HG02642 (cell line): ENCODE data around the gene KRTAP19-1.
"Not testable (repeated sequence)": the region's sequence is repeated elsewhere in the genome, so short reads cannot be mapped to it uniquely, and the experiment has no call there.

Experiments
- ATAC-seq: cut with Tn5 transposase; IDR thresholded peaks from one replicate; pipeline ENCODE4 v1.9.1; 2021; ENCODE audit warnings: mild to moderate bottlenecking; ENCODE audit not compliant: unreplicated experiment, poor library complexity

The KRTAP19-1 gene

DNA sequence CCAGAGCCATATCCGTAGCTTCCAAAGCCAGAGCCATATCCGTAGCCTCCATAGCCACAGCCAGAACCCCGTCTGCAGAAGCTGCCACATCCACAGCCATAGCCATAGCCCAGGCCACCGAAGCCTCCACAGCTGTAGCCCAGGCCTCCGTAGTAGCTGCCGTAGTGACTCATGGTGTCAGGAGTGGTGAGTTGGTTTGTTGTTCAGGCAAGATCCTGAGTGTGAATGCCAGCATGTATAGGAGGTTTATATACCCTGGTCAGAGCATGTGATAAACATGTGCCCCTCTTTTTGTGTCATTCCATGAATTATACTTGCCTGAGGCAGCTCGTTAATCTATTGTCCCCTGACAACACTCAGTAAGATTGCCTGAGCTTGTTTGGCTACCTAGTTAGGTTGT lies at the start of gene KRTAP19-1:
KRTAP19-1 (minus strand) TSS at position 223 of the 400 bp plus-strand sequence; CDS start at position 173, 50 bp downstream.
- ATAC-seq = no peak

DNA sequence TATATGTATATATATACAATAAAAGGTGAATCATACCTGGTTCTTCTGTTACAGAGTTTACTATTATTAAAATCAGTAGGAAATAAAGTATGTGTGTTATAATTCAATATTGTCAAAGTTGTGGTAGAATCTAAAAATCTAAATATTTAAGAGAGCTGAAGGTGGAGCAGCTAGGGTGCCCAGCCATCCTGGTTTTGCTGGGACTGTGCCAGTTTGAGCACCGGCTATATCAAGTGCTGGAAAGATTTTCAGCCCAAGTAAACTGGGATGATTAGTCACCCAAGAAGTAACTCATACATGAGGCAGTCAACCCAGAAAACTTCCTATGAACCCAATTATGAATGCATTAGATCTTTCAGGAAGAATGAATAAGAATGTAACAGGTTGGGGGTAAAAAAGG lies 38.7 kb upstream of the KRTAP19-1 start:
- no peak for ATAC-seq

DNA sequence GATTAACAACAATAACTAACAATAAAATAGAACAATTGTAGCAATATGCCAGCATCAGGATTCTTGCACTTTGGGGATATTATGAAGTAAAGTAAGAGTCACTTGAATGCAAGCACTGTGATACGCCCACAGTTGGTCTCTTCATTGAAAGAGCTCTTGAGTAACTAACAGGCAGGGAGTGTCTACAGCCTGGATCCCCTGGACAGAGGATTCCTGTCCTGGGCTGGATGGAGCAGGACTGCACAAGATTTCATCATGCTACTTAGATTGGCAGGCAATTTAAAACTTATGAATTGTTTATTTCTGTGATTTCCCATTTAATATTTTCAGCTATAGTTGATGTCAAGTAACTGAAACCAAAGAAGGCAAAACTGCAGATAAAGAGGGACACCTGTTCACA lies 35.5 kb upstream of the KRTAP19-1 start:
- no peak for ATAC-seq

DNA sequence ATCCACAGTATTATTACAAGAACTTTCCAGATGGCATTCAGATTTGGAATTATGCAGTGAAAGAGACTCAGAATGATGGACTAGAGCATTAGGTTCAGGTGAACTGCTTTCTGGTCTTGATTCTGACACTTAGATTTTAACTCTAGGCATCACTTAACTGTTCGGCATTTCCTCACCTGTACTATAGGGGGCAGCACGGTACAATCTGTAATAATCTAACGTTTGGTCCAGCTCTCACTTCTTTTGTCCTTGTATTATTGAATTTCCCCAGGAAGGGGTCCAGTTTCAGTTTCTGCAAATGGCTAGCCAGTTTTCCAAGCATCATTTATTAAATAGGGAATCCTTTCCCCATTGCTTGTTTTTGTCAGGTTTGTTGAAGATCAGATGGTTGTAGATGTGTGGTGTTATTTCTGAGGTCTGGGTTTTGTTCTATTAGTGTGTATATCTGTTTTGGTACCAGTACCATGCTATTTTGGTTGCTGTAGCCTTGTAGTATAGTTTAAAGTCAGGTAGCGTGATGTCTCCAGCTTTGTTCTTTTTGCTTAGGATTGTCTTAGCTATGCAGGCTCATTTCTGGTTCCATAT lies 25.5 kb upstream of the KRTAP19-1 start:
- not testable (repeated sequence) for ATAC-seq

DNA sequence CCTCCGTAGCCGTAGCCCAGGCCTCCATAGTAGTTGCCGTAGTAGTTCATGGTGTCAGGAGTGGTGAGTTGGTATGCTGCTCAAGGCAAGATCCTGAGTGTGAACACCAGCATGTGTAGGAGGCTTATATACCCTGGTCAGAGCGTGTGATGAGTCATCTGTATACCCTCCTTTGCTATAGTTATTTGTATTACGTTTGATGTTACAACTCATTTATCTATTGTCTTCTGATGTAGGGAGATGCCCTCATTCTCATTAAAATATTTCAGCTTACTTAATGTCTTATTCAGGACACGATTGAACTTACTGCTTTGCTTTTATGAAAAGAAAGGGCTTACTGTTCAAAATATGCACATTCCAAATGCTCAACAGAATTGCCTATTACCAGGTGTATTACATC lies 21.9 kb upstream of the KRTAP19-1 start, which contains the start of gene KRTAP19-5:
KRTAP19-5 (minus strand) TSS at position 101 of the 400 bp plus-strand sequence; CDS start at position 50, 51 bp downstream.
- no peak for ATAC-seq

DNA sequence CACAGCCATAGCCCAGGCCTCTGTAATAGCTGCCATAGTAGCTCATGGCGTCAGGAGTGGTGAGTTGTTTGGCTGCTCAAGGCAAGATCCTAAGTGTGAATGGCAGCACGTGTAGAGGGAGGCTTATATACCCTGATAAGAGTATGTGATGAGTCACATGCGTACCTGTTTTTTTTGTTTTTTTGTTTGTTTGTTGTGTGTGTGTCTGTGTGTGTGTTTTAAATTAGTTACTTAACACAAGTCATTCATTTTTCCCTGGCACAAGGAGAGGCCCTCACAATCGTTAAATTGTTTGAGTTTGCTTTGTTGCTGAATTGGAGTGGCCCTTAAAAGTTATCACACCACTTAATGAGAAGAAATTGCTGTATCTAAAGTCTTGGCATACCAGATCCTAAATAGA lies 16.9 kb upstream of the KRTAP19-1 start, which contains the start of gene KRTAP19-4:
KRTAP19-4 (minus strand) TSS at position 101 of the 400 bp plus-strand sequence; CDS start at position 46, 55 bp downstream.
- ATAC-seq = no peak

DNA sequence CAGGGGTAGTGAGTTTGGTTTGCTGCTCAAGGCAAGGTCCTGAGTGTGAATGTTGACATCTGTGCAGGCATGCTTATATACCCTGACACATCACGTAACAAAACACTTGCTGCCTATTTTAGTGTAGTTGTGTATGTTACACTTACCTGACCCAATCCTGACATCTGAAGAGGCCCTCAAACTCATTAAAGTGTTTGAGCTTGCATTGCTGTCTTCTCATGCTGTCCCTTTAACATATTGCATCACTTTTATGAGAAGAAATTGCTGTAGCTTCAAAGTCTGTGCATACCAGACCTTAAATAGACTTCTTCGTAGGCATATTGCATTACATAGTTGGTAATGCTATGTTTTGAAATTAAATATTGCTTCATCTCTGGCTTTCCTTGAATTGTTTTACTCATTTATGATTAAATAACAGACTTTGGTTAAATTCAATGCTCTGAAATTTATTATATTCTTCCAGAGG lies 11.8 kb upstream of the KRTAP19-1 start, which contains the start of gene KRTAP19-3:
KRTAP19-3 (minus strand) TSS at position 51 of the 466 bp plus-strand sequence. CDS start 56 bp downstream, outside the sequence.
- no peak for ATAC-seq

DNA sequence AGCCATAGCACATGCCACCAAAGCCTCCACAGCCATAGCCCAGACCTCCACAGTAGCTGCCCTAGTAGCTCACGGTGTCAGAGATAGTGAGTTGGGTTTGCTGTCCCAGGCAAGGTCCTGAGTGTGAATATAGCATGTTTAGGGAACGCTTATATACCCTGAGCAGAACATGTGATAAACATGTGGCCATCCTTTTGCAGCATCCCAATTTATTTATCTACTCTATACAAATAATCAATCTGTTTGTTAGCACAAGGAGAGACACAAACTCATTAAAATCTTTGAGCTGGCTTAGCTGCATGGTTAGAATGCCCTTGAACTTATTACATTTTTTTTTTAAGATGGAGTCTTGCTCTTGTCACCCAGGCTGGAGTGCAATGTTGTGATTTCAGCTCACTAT lies 7.2 kb upstream of the KRTAP19-1 start, which contains the start of gene KRTAP19-2:
KRTAP19-2 (minus strand) TSS at position 101 of the 400 bp plus-strand sequence; CDS start at position 13, 88 bp downstream.
- ATAC-seq = no peak

DNA sequence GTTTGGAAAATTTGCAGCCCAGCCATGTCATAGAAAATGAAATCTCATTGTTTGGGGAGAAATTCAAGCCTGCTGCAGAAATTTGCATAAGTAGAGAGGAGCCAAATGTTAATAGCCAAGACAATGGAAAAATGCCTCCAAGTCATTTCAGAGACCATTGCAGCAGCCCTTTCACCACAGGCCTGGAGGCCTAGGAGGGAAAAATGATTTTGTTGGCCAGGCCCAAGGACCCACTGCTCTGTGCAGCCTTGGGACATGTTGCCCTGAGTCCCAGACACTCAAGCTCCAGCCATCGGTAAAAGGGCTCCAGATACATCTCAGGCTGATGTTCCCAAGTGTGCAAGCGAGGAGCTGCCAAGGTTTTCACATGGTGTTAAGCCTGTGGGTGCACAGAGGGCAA lies 6.0 kb upstream of the KRTAP19-1 start:
- ATAC-seq = no peak

DNA sequence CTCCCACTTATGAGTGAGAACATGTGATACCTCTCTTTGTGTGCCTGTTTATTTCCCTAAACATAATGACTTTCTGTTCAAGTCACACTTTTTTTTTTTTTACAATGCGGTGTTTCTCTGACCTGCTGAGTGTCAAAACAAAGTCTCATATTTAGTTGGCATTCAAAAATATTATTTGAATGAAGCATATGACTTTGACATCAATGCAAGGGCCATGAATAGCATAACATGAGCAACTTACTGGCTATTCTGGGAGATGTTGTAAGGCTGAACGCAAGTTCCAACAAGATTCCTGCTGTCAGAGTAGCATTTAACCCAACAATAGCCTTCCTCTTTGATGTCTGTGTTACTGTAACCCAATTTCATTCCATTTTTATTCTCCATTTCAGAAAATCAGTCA lies 2.0 kb upstream of the KRTAP19-1 start:
- ATAC-seq = no peak

DNA sequence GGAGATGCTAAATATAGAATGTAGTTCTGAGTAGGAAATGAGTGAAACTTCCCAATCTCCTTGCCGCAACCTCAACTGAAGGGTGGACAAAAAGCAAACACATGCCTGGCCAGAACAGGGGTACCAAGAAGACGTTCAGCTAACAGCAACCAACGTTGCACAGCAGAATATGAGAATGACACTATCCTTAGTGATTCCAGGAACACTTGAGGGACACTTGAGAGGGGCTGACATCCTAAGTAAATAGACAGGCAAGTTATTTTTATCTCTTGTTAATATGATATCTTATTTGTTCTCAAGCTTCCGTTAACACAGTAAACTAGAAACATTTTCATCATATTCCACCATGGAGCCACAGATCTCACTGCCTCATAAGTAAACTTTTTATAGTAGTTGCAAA lies 908 bp downstream of the KRTAP19-1 start:
- no peak for ATAC-seq

DNA sequence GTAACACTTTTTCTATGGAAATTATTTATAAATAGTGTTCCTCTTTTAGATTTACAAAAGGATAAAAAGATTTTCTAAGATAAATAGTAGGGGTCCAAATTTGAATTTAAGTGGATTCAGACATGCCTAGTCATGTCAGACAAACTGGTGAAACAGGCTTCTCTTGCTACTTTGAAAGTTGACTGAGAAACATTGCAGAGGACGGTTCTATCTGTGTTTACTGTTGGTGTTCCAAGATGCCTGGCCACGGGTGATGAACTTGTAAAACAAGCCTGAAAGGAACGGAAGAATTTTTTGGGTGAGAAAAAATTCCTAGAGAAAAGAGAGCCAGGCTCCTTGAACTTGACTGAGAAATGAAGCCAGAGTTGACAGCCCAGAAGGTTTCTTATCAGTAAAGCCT lies 2.2 kb downstream of the KRTAP19-1 start:
- ATAC-seq = no peak

DNA sequence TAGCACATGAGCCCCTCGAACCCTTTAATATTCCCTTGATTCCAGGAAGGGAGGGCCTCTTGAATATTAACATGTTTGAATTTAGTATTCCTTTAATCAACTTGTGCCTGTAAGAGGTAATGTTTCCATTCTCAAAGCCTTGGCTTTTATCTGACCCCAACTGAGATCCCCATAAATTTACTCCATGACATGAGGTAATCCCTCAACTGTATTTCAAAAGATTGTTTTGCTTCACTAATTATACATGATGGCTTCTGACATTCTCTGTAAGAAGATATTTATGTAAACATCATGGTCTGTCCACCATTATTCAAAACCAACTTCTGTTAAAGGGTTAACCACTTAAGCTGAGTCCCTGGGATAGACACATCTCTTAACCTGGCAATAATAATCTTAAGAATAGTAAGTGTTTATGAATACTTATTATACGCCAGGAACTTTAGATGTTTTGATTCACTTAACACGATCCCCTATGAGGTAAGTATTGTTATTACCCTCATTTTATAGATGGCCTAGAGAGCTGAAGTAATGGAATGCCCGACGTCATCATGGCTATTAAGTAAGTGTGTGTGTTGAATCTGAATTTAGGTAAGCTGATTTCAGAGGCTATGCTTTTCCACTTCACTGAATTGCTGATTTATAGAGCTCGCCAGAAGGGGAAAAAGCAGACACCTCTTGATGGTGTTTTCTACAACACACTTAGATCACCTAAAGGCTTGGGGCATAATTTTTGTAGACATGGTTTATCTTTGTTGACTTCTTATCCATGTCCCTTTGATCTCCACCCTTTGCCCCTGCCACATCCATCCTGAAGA lies 11.1 kb downstream of the KRTAP19-1 start:
- no peak for ATAC-seq

DNA sequence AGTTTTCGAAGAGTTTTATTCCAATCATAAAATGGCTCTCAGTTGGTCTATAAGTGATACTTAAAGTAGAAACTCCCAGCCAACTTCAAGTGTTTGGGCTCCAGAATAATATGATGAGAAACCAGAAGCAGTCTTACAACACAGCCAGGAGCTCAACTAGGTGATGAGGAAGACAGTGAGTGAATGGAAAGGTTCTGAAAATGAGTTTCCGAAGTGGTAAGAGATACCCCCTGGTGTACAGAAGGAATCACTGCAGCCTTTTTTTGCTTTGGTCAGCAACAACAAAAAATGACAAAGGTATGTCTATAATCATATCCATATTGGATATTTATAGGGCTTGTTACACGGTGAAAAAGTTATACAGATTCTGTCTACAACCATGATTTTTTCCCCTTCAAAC lies 16.5 kb downstream of the KRTAP19-1 start:
- ATAC-seq = no peak

DNA sequence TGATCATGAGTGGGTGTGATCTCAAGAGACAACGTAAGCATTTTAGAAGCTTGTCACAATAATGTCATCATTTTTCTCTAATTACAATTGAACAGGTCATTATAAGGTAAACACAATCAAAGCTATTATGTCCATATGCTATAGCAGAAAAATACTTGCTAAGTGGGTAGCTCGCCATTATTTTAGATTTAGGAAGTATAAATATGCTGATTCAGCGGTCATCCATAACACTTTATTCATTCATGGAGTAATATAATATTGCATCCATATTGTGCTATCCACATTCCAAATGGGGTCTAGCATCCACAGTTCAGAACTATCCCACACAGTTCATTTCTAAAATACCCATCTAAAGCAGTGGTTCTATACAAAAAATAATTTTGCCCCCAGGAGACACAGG lies 31.7 kb downstream of the KRTAP19-1 start:
- ATAC-seq = no peak

DNA sequence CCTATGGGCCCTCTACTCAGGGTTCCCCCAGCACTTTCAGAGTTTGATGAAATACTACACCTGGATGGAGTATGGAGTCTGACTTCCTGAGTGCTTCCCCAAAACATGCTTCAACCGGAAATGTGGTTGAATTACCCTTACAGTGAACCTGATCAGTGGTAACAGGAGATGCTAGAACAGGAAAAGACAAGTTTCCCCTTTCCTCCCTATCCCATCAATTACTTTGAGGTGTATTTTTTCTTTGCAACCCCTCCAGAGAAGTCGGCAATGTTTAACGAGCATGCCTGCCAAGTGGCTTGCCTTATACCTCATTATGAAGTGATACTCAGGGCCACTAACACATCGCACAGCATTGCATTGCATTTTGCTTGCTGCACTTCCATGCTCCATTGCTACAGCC lies 33.1 kb downstream of the KRTAP19-1 start:
- no peak for ATAC-seq

DNA sequence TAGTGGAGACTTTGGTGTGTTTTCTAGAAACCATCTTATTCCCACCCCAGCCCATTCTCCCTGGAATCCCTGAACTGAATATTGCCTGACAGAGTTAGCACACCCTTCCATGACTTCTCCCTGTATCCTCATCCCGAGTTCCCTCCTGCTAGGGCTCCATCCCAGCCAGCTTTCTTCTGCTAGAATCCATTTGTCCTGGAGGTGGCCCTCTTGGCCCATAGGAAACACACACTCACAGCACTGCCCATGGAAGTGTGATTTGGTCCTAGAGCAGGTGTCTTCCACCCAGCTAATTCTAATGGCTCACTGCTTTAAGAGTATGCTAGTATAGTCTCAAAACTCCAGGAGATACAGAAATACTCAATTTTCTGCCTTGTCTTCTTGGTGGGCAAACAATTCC lies 36.0 kb downstream of the KRTAP19-1 start:
- no peak for ATAC-seq

DNA sequence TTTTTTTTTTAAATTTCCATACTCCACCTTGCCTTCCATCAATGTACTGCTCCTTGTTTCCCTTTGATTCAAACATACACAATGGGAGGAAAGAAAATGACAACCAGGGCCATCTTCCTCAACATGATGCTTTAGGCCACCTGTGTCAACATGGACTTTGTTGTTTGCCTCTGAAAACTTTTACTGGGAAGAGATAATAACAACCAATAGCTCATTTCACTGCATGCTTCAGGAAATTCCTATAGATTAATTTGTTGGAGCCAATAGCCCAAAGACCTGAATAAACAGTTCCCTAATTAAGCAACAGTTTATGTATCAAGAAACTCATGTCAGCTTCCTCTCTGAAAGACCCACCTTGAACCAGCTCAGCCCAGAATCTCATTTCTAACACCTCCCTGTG lies 36.9 kb downstream of the KRTAP19-1 start:
- ATAC-seq = no peak

DNA sequence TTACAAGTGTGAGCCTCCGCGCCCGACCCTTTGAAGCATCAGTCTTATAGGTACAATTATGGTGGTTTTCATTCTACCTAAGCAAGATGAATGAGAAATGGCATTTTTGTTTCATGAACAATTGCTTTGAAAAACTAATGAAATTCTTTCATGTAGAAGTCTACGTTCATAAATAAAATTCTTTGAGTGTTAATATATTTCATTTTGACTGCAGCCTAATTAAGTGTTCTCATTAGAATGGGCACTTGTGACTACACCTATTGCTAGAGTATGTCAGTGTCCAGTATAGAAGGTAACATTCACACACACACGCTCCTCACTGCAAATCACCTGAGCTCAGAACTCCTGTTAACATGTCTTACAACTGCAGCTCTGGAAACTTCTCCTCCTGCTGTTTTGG lies 40.2 kb downstream of the KRTAP19-1 start, which contains the start of gene KRTAP15-1:
KRTAP15-1 (plus strand) TSS at position 301 of the 400 bp plus-strand sequence; CDS start at position 354, 53 bp downstream.
- ATAC-seq = no peak

DNA sequence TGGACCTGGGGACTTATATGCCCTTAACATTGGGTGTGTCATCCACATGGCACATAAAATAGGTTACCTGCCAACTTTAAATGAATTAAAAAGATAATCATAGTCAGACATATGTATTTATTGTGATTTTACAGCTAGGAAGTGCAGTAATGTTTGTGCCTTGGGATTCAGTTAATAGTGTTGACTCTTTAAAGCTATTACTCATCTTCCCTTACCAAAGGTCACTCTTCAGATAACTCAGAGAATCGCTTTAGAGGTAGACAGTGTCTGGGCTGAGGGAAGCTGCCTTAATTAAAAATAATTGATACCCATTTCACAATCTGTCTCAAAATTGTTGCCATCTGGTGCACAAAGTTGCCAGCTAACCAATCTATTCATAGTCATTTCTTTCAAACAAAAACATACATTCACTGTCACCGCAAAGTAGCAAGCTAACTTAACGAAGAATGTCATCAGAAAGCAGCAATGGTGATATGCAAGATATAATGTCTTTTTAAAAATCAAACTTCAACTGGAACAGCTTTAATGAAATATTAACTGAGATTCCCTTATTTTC lies 43.1 kb downstream of the KRTAP19-1 start:
- ATAC-seq = no peak
